Central memory CD8-positive, alpha-beta T cell (primary cell): ENCODE measurements around the gene RNASE11.
"Not testable (repeated sequence)": the region's sequence is repeated elsewhere in the genome, so short reads cannot be mapped to it uniquely, and the experiment has no call there.

ENCODE experiments used
- ATAC-seq: fragments of 150-1000 bp; cut with Tn5 transposase; replicated peaks from 2 replicates; pipeline ENCODE4 v1.10.0; 2022; ENCODE audit warnings: mild to moderate bottlenecking, moderate FRiP score, moderate number of reproducible peaks; ENCODE audit not compliant: poor library complexity, severe bottlenecking; ENCODE audit errors: extremely low read depth
- DNase-seq, 2 donors: peaks; one replicate each; pipeline ENCODE4 v3.0.0; 2021; ENCODE audit warnings: low spot score in 2 of 2
- H3K27ac Mint-ChIP-seq: one replicate; pipeline ENCODE4 v1.8.0; 2022; ENCODE audit warnings: low read depth, mild to moderate bottlenecking, moderate library complexity, mixed read lengths
- H3K27me3 Mint-ChIP-seq: one replicate; pipeline ENCODE4 v1.8.0; 2022; ENCODE audit warnings: mixed read lengths
- H3K36me3 Mint-ChIP-seq: one replicate; pipeline ENCODE4 v1.8.0; 2022; ENCODE audit warnings: mild to moderate bottlenecking, moderate library complexity, mixed read lengths; ENCODE audit not compliant: insufficient read depth
- H3K4me1 Mint-ChIP-seq: one replicate; pipeline ENCODE4 v1.8.0; 2022; ENCODE audit warnings: mixed read lengths
- H3K4me3 Mint-ChIP-seq: one replicate; pipeline ENCODE4 v1.8.0; 2022; ENCODE audit warnings: mild to moderate bottlenecking, moderate library complexity, mixed read lengths
- H3K9me3 Mint-ChIP-seq: one replicate; pipeline ENCODE4 v1.8.0; 2022; ENCODE audit warnings: mixed read lengths

RNASE11 gene

GRCh38 chr14:20623798-20624197, 36.0 kb upstream of the RNASE11 start:
- Mint-ChIP-seq H3K4me3 (peak overlapping the region; percentile 73), H3K4me1 (peaks cover 59% of the 10 kb centered on the region), H3K27me3 (no peaks in the 10 kb centered on the region), H3K27ac (peak overlapping the region; percentile 99), H3K9me3 (no peaks in the 10 kb centered on the region), H3K36me3 (peaks cover 20% of the 10 kb centered on the region)
- ATAC-seq: no peak
- DNase-seq: no peak

- Mint-ChIP-seq H3K9me3 (no peaks in the 10 kb centered on the region), H3K27ac (no peak overlapping the region), H3K4me1 (peaks cover 53% of the 10 kb centered on the region), H3K27me3 (no peaks in the 10 kb centered on the region), H3K4me3 (peak overlapping the region; percentile 55), H3K36me3 (peaks cover 19% of the 10 kb centered on the region)
- ATAC-seq (no peak), DNase-seq (no peak)
These were observed 35.1 kb upstream of the RNASE11 start for GRCh38 chr14:20622816-20623291.

- Mint-ChIP-seq H3K27ac (no peak overlapping the region), H3K4me3 (no peak overlapping the region), H3K27me3 (no peaks in the 10 kb centered on the region), H3K9me3 (no peaks in the 10 kb centered on the region), H3K36me3 (peaks cover 18% of the 10 kb centered on the region), H3K4me1 (peaks cover 40% of the 10 kb centered on the region)
- ATAC-seq (no peak), DNase-seq (no peak)
These were observed 33.1 kb upstream of the RNASE11 start for GRCh38 chr14:20620798-20621478.

- H3K4me3 Mint-ChIP-seq, ATAC-seq, H3K27ac Mint-ChIP-seq, DNase-seq, H3K36me3 Mint-ChIP-seq, H3K27me3 Mint-ChIP-seq, H3K9me3 Mint-ChIP-seq: not testable (repeated sequence)
- H3K4me1 Mint-ChIP-seq: peaks cover 28% of the 10 kb centered on the region
These were observed 31.9 kb upstream of the RNASE11 start for GRCh38 chr14:20619688-20620087.

- no peak for ATAC-seq
- no peak overlapping the region for H3K27ac Mint-ChIP-seq
- no peak for DNase-seq
- no peaks in the 10 kb centered on the region for H3K27me3 Mint-ChIP-seq
- H3K9me3 Mint-ChIP-seq: no peaks in the 10 kb centered on the region
- peaks cover 15% of the 10 kb centered on the region for H3K4me1 Mint-ChIP-seq
- no peaks in the 10 kb centered on the region for H3K36me3 Mint-ChIP-seq
- H3K4me3 Mint-ChIP-seq: no peak overlapping the region
These were observed 30.5 kb upstream of the RNASE11 start for GRCh38 chr14:20618271-20618749.

GRCh38 chr14:20617138-20618003, 29.6 kb upstream of the RNASE11 start:
- Mint-ChIP-seq H3K27ac (no peak overlapping the region), H3K27me3 (no peaks in the 10 kb centered on the region), H3K4me1 (peaks cover 6% of the 10 kb centered on the region), H3K4me3 (no peak overlapping the region), H3K36me3 (no peaks in the 10 kb centered on the region), H3K9me3 (no peaks in the 10 kb centered on the region)
- ATAC-seq: no peak
- no peak for DNase-seq

GRCh38 chr14:20615996-20616395, 28.2 kb upstream of the RNASE11 start:
- no peaks in the 10 kb centered on the region for H3K36me3 Mint-ChIP-seq
- no peak overlapping the region for H3K27ac Mint-ChIP-seq
- ATAC-seq (no peak), DNase-seq (no peak)
- H3K9me3 Mint-ChIP-seq: no peaks in the 10 kb centered on the region
- no peaks in the 10 kb centered on the region for H3K27me3 Mint-ChIP-seq
- peaks cover 6% of the 10 kb centered on the region for H3K4me1 Mint-ChIP-seq
- H3K4me3 Mint-ChIP-seq: no peak overlapping the region

- ATAC-seq (peak; percentile 5), DNase-seq (no peak)
- Mint-ChIP-seq H3K4me1 (peaks cover 6% of the 10 kb centered on the region), H3K36me3 (no peaks in the 10 kb centered on the region), H3K27ac (no peak overlapping the region), H3K4me3 (no peak overlapping the region), H3K27me3 (no peaks in the 10 kb centered on the region), H3K9me3 (no peaks in the 10 kb centered on the region)
These were observed 26.4 kb upstream of the RNASE11 start for GRCh38 chr14:20614038-20614840.

GRCh38 chr14:20613094-20614037, 25.6 kb upstream of the RNASE11 start:
- H3K27me3 Mint-ChIP-seq: no peaks in the 10 kb centered on the region
- H3K9me3 Mint-ChIP-seq: no peaks in the 10 kb centered on the region
- DNase-seq (peak; percentile 72 to 84), ATAC-seq (peak; percentile 84)
- peaks cover 6% of the 10 kb centered on the region for H3K4me1 Mint-ChIP-seq
- H3K36me3 Mint-ChIP-seq: peaks cover under 1% of the 10 kb centered on the region
- no peak overlapping the region for H3K27ac Mint-ChIP-seq
- no peak overlapping the region for H3K4me3 Mint-ChIP-seq

- no peaks in the 10 kb centered on the region for H3K9me3 Mint-ChIP-seq
- no peaks in the 10 kb centered on the region for H3K27me3 Mint-ChIP-seq
- H3K4me1 Mint-ChIP-seq: no peaks in the 10 kb centered on the region
- no peak for DNase-seq
- H3K27ac Mint-ChIP-seq: no peak overlapping the region
- H3K36me3 Mint-ChIP-seq: peaks cover 4% of the 10 kb centered on the region
- no peak for ATAC-seq
- no peak overlapping the region for H3K4me3 Mint-ChIP-seq
These were observed 24.6 kb upstream of the RNASE11 start for GRCh38 chr14:20612403-20612802.

GRCh38 chr14:20611277-20611676, 23.5 kb upstream of the RNASE11 start:
- Mint-ChIP-seq H3K27ac (no peak overlapping the region), H3K4me3 (no peak overlapping the region), H3K4me1 (no peaks in the 10 kb centered on the region), H3K27me3 (no peaks in the 10 kb centered on the region), H3K9me3 (no peaks in the 10 kb centered on the region), H3K36me3 (peaks cover 4% of the 10 kb centered on the region)
- no peak for ATAC-seq
- no peak for DNase-seq
